Stimulated activated CD8-positive, alpha-beta memory T cell treated with anti-CD3 and anti-CD28 coated beads, Interleukin-15, amount 100 ng/mL, for 1 hour (primary cell): ENCODE results near the gene ESRP2.

ENCODE experiments used
- DNase-seq: peaks from one replicate; pipeline ENCODE4 v3.0.0-alpha.2; 2020; ENCODE audit warnings: low read depth

ESRP2 gene

GRCh38 chr16:68235887-68236136 is at the start of gene ESRP2:
Gene ESRP2, minus strand, starts transcription at chr16:68236127. Its CDS starts 82 bp downstream, at chr16:68236045.
- DNase-seq, result no peak

DNA sequence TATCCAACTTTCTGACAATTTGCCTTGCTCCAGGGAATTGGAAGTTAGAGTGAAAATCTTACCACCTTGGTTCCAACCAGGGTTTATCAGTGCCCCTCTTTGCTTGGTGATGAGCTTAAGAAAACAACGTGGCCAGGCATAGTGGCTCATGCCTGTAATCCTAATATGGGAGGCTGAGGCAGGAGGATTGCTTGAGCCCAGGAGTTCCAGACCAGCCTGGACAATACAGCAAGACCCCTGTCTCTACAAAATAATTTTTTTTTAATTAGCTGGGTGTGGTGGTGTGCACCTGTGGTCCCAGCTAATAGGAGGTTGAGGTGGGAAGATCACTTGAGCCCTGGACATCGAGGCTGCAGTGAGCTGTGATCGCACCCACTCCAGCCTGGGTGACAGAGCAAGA is 49.8 kb upstream of the ESRP2 start:
- no peak for DNase-seq

GRCh38 chr16:68284847-68285246 is 48.9 kb upstream of the ESRP2 start:
- no peak for DNase-seq

DNA sequence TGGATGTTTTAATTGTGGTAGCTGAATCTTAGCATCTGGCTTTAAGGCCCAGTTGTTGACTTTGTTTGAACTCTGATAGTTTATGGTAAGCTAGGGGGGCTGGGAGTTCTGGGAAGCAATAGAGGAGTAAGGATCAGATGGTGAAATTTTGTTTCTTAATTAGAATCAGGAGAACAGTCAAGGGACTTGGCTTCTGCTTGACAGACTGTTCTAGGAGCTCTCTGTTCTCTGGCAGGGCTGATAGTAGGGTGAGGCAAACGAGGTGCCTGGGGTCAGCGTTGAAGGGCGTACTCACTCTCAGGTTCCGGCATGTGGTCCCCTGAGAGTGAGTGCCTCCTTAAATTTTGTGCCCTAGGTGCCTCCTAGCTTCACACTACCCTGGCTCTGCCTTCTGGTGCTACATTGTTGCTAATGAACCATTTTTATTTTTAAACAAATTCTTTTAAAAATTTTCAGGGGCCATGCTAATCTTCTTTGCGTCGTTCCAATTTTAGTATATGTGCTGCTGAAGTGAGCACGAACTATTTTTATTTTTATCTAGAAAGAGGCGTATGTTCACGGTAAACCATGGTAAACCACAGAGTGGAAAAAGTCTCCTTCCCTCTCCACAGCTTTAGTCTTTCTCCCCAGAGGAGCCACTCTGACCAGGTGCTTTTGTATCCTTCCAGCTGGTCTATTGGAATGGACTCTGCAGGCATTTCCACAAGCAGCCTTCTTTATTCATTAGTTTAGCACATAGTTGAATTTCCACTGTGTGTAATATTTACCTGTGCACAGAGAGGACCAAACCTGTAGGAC is 48.1 kb upstream of the ESRP2 start:
- DNase-seq, result no peak

DNA sequence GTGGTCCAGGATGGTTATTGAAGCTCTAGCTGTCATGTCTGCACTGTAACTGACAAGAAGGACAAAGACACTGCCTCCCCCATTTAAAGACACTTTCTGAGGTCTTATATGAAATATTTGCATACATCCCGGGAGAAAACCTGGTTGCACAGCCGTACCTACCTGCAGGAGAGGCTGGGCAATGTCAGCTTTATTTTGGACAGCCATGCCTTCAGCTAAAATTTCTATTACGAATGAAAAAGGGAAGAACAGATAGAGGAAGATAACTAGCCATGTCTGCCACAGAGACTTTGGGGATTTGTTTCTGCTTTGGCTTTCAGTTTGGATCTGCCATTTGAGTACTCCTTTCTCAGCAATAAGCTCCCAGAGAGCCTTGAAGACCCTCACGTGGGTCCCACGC is 47.4 kb upstream of the ESRP2 start:
- no peak for DNase-seq

GRCh38 chr16:68282064-68282452 is 46.1 kb upstream of the ESRP2 start:
- DNase-seq, result no peak

GRCh38 chr16:68281368-68282063 is 45.6 kb upstream of the ESRP2 start:
- DNase-seq, result no peak

GRCh38 chr16:68279726-68280558 is 44.0 kb upstream of the ESRP2 start:
- DNase-seq, result no peak

GRCh38 chr16:68276223-68276622 is 40.3 kb upstream of the ESRP2 start:
- no peak for DNase-seq

DNA sequence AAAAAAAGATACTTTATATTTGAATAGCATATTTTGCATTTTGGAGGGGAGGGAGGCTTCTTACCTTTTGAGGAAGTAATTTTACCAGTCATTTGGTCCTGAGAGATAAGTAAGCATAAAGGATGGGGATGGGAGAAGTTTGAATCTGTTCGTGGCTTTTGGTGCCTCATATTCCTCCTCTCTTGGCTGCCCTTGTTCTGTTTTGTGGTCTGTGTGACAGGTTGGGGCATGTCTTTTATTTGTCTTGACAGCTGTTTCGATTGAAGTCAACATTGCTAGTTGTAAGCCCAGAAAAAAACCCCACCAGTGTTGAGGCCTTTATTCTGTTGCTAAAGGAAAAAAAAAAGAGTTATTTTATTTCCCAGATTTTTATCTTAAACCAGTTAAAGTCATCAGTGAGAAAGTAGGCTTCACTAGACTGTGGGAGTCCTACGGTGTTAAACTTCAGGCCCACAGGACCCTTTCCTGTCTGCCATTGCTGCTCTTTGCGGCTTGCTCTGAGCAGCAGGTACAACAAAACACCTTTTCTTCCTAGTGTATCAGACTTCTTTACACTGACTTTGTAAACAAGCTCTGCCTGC is 39.8 kb upstream of the ESRP2 start:
- no peak for DNase-seq

GRCh38 chr16:68274441-68274840 is 38.5 kb upstream of the ESRP2 start:
- DNase-seq, result no peak

- no peak for DNase-seq
These were observed 38.0 kb upstream of the ESRP2 start for GRCh38 chr16:68273896-68274295.

DNA sequence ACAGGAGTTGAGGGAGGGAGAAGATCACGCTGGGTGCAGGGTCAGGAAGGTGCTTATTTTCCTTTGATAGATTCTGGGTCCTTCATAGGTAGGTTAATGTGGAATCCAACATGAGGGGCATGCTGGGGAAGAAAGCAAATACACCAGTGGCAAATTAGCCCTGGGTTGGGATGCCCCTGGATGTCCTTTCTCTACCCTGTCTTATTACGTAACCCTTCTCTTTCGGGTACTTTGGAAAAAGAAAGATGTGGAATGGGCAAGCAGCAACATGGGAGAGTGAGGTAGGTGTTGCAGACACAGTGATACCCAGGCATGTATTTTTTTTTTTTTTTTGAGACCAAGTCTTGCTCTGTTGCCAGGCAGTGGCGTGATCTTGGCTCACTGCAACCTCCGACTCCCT is 37.5 kb upstream of the ESRP2 start:
- no peak for DNase-seq

DNA sequence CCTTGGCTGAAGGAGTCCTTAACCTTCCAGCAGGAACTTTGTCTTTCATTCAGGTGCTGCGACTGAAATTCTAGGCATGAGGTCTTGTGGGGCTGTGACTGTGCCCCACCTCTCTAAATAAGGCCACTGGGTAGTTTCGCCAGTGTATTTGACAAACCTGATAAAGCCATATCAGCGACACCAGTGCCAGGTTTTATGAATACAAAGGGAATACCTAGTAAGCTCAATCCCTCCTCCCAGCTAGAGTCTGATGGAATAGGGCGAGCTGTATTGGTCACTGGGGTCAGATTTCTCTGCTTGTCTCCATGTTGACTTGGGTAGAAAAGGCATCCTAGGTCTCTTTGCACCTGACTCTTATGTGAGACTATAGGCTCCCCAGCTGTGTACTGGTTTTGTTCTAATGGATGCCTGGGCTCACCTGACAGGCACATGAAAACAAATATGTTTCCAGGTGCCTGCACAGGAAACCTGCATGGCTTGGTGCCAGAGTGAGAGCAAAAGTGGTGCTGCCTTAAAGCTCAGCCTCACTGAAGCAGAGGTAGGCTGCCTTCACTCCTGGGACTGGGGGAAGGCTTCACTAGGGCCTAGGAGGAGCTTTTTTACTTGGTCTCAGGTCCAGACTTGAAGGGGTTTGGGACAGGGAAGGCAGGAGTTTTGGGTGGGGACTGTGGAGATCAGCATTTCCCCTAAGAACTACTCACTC is 36.7 kb upstream of the ESRP2 start:
- no peak for DNase-seq

- no peak for DNase-seq
These were observed 34.4 kb upstream of the ESRP2 start for GRCh38 chr16:68270353-68270752.

DNA sequence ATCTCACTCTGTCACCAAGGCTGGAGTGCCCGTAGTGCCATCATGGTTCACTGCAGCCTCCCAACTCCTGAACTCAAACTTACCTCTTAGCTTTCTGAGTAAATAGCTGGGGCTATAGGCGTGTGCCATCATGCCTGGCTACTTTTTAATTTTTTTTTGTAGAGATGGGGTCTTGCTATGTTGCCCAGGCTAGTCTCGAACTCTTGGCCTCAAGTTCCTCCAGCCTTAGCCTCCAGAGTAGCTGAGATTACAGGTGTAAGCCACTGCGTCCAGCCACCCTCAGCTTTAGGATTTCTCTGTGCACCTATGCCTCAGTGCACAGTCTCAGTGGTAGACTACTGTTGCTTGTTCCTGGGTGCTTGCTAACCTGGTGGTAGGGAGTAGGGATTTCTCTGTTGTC is 33.9 kb upstream of the ESRP2 start:
- no peak for DNase-seq

DNA sequence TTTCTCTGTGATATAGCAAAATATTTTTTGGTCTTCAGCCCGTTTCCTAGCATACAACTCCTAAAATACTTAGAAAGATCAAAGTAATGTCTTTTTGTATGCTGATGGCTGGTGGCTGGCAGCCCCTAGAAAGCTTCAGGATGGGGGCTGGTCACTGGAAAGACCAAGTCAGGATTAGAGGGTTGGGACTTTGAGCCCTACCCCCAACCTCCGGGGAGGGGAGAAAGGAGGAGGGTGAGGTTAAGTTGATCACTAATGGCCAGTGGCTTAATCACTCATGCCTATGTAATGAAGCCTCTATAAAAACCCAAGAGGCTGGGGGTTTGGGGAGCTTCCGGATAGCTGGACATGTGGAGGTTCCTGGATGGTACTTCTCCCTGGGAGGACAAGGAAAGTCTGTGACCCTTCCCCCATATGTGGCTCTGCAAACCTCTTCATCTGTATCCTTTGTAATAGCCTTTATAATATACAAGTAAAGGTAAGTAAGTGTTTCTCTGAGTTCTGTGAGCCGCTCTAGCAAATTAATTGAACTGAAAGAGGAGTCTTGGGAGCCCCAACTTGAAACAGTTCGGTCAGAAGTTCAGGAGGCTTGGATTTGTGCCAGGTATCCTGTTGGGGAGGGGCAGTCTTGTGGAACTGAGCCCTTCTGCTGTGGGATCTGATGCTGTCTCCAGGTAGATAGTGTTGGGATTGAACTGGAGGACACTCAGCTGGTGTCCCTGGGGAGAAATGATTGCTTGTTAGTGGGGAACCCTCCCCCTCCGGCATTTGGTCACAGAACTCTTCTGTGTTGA is 31.9 kb upstream of the ESRP2 start:
- no peak for DNase-seq

GRCh38 chr16:68265078-68265920 is 29.4 kb upstream of the ESRP2 start:
- no peak for DNase-seq

- DNase-seq, result peak; percentile 58
These were observed 28.5 kb upstream of the ESRP2 start, which contains the start of gene SLC7A6 for GRCh38 chr16:68264128-68265077. Gene SLC7A6, plus strand, starts transcription at chr16:68264526. Its CDS starts 10,201 bp downstream, at chr16:68274727.
